Fibroblast of skin of right quadriceps (primary cell): ENCODE data around the gene SDHA.
"Not testable (repeated sequence)": the region's sequence is repeated elsewhere in the genome, so short reads cannot be mapped to it uniquely, and the experiment has no call there.

Source experiments
- DNase-seq: peaks from one replicate; pipeline ENCODE4 v3.0.0-alpha.2; 2013

SDHA gene

DNA sequence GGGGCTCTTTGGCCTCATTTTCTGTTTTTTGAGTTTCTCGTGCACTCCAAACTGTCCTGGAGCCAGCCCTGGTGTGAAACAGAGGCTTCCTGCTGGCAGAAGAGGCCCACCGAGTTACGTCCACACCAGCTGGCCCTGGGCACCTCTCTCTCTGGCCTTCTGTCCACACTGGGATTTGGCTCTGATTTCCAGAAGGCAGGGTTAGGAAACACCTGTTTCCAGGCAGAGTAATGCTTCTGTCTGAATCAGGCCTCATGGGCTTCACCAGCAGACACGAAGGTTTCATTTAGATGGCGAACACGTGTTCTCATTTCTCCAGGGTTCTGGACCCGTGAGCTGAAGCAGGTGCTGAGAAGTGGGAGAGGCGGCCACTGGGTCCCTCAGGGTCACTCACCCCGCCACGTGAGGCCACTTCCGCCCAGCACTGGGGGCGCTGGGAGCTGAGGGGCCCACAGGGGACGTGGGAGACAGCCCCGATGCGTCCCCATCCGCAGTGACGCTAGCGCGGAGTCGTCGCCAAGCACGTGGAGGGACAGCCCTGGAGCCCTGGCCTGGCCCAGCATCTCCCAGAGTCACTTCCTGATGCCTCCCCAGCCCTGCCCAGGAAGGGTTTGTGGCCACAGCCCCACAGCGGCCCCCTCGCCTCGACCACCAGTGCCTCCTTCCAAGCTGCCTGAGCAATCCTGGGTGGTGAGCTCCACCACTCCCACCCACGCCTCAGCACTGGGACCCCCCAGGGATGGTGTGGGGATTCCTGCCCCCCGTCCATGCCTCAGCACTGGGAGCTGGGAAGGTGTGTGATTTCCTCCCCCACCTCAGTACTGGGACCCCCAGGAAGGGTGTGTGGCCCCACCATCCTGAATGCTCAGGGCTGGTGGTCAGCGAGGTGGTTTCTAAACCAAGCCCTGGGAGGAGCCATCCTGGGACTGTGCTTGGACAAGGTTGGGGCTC, 31.8 kb upstream of the SDHA start:
- DNase-seq: no peak

DNA sequence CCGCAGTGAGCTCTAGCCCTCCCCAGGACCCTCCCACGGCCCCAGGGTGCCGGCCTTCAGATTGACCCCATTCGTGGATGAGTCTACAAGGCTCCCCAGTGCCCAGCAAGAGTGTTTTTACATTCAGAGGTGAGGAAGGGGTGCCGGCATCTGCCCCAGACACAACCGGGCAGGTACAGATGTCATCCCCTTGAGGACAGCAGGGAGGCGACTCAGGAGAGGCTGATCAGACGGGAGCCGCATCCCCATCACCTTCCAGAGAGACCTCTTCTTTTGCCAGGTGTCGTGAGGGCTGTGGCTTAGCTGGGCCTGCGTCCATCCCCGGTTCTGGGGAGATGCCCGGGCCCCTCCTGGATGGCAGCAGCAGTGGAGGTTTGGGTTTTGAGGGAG, 31.1 kb upstream of the SDHA start:
- no peak for DNase-seq

DNA sequence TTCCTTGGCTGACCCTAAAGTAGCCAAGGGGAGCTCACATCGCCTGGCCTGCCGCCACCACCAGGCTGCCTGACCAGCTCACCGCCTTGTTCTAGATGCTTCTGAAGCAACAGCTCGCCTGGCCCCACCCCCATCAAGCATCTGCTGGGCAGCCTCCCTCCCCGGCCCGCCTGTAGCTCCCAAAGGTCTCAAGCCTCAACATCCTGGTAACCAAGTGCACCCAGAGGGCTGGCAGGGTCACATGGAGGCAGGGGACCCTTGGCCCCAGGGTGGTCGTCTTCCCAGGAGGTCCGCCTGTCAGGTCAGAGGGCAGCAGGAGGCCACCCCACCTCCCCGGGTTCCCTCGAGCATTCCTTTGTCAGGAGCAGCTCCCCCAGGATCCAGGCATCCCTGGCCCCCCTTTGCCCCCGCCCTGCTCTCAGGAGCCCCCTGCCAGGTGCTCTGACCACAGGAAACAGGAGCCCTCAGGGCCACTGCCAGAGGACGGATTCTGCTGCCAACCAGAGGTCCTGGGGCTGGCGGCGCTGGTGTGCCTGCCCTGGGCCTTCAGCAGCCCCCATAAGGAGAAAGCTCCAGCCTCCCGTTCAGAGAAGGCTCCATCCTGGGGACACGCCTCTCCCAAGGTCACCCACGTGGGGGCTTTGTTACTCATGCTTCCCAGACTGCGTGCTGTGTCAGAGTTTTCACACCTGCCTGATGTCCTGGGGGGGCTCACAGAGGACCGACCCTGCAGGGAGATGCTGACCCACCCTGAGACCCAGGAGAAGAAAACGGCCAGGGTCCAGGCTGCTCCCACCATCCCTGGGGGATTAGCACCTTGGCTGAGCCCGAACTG, 30.3 kb upstream of the SDHA start:
- no peak for DNase-seq

DNA sequence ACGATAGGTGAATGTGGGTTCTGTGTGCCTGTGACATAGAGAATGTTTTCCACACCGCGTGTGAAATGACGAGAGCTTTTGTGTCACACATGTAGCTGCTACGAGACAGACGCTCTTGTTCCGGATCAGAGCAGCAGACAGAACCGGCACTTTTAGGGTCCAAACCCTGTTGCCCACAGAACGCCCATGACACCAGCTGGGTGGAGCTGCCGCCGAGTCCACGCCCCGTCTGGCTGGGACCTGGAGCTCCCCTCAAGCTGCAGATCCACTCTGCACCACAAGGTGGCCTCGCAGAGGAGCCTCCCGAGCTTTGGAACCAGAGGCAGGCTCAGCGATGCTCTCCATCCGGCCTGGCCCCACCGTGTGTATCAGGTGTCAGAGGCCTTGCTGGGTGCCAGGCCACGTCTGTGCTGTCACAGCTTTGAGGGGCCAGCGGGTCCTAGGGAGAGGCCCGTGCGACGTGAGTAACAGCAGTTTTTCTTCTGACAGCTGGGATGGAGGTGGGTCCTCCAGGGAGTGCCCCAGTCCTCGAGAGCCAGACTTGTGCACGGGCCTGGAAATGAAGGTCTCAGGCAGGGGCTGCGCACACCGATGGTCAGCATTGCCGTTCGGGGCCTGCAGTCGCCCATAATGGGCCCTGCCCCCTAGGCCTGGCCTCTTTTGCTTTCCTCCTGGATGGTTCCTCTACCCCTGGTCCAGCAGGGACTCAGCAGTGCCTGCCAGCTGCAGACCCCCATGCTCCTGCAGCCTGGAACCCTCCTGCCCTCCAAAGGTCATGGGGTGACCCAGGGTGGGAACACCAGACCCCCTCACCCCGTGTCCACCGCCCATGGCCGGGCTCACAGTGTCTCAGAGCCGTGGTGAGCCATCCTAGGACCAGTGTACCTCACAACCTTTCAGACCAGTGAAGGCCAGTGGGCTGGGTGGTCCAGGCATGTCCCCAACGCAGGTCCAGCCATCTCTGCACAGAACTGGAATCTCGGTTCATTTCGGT, 29.3 kb upstream of the SDHA start:
- DNase-seq: peak; percentile 79

DNA sequence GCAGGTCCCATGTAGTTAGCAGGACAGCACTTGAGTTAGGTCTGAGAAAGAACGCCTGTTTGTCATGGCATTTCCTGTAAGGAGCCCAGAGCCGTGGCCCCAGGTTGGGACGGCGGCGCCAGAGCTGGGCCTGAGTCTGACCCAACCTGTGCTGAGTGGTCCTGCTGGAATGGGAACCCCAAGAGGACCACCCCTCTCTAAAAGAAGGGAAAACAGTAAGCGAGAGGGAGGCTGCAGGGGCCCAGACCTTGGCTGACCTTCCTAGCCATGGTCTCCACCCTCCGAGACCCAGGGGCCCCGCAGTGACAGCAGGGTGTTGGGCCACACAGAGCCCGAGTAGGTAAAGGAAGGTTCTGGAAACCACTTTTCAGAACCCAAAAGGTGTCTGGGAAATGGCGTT, 28.6 kb upstream of the SDHA start:
- DNase-seq: no peak

DNA sequence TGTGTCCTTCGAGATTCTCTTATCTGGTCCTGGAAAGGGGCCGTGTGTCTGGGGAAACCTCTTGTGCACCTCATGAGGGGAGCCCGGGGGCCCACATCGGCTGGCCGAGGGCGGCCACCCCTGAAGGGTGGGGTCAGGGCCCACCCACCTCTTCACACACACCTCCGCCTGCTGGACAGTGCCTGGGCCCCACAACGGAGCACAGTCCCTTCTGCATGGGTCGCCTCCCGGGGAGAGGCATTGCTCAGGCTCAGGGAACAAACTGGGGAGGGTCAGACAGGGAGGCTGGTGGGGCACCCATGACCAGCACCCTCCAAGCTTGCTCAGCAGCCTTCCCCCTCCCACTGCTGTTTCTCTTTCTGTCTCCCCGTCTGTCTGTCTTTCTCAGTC, 28.1 kb upstream of the SDHA start:
- DNase-seq: no peak

DNA sequence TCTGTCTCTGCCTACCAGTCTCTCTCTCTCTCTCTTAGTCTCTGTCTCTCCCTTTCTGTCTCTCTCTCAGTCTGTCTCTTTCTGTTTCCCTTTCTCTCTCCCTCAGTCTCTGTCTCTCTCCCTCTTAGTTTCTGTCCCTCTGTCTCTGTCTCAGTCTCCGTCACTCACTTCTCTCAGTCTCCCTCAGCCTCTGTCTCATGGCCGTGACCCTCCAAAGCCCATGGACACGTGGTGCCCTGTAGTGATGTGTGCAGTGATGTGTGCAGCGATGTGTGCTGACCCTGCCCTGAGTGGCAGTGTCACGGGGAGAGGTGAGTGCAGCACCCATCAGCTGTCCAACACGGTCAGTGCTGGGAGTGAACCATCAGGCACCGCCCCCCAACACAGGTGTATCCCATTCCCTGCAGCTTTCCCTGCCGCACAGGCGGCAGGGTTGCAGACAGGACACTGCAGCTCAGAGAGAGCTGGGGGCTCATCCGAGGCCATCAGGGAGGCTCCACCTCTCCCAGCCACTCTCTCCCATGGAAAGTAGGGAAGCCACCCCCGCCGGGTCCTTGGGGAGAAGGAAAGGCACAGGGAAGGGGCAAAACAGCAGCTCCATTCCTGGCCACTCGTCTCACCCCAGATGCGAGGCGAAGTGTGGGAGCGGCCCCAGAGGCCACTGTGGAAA, 27.6 kb upstream of the SDHA start:
- DNase-seq: no peak

DNA sequence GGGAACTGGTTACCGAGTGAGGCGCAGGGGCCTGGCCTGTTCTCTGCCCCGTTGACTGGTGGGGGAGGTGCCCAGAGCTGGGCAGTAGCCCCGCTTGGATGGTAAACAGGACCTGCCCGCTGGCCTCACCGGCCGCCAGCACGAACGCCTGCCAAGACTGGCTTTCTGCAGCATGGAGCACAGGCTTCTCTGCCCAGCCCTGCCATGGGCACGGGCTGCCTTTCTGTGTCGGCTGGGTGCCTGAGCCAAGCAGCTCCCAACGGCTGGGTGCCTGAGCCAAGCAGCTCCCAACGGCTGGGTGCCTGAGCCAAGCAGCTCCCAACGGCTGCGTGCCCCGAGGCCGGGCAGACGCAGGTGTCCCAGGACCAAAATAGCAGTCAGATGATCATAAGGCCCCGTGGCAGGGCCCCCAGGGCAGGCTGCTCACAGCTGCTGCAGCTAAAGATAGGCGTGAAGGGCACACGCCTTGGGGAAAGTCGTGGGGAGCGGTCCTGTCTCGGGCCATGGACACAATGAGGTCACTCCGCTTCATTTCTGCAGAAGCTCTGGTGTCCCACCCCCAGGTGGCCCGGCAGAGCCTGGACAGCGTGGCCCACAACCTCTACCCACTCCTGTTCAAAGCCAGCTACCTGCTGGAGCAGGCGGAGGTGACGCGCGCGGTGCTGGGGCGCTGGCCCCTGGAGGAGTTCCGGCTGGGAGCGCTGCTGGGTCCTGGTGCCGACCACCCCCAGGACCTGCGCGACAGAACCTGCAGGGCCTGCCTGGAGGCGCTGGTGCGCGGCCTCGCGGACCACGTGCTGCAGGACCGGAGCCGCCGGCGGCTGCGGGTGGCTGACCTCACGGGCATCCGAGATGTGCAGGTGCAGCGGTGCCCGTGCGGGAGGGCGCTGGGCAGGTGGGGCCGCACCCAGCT, 26.8 kb upstream of the SDHA start, which contains the start of gene LRRC14B:
Gene LRRC14B (plus strand): TSS at position 460 of the 913 bp plus-strand sequence. CDS start 44 bp downstream, at position 504.
- DNase-seq: no peak

DNA sequence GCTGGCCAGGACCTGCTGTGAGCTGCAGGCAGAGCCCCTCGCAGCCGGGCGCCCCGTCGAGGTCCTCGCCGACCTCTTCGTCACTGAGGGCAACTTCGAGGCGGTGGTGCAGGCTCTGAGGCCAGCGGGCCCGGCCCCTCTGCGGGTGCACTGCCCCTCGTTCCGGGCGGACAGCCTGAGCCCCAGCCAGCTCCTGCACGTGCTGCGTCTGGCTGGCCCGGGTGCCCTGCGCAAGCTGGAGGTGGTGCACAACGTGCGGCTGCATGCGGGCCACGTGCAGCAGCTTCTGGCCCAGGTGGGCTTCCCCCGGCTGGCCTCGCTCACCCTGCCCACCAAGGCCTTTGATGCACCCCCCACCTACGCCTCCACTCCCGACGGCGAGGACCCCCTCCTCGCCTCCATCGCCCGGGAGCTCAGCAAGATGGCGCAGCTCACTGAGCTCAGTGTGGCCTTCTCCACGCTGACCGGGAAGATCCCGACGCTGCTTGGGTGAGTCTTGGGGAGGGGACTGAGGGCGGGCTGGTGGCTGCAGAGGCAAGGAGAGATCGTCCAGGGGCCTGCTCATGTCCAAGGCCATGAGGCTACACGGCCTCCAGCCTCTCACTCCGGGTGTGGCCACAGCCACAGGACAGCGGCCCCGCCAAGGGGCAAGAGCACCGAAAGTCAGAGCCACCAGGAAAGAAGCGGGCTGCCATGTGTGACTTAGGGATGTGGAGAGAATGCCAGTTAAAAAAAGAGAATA, 26.0 kb upstream of the SDHA start:
- no peak for DNase-seq

DNA sequence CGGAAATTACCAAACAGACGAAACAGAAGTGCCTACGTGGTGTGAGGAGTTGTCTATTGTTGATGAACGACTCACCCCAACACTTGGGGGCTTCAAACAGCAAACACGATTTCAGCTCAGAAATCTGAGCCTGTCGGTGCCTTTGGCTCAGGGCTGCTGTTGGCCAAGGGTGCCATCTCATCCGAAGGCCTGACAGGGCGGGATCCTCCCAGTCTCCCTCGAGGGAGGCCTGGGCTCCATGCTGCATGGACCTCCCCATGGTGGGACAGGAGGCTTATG, 25.5 kb upstream of the SDHA start:
- DNase-seq: no peak

DNA sequence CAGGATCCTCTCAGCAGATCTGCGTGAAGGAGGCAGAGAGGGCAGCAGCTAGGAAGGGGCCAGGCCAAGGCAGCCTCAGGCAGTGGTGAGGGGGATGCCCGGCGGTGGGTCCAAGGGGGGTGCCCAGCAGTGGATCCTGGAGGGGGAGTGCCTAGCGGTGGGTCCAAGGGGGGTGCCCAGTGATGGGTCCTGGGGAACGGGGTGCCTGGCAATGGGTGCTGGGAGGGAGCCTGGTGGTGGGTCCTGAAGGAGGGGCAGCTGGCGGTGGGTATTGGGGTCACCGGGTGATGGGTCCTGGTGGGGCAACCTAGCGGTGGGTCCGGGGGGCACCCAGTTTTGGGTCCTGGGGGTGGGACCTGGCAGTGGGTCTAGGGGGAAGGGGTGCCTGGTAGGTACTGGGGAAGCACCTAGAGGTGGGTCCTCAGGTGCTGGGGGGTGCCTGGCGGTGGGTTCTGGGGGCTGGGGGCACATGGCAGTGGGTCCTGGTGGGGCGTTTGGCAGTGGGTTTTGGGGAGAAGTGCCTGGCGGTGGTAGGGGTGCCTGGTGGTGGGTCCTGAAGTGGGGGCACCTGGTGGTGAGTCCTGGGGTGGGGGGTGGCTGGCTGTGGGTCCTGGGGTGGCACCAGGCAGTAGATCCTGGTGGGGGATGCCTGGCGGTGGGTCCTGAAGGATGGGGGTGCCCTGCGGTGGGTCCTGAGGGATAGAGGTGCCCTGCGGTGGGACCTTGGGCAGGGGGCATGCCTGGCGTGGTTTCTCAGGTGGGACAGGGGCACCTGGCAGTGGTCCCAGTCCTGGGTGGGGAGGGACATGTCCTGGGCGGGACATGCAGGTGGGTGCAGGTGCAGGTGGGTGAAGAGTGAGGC, 24.9 kb upstream of the SDHA start:
- no peak for DNase-seq

DNA sequence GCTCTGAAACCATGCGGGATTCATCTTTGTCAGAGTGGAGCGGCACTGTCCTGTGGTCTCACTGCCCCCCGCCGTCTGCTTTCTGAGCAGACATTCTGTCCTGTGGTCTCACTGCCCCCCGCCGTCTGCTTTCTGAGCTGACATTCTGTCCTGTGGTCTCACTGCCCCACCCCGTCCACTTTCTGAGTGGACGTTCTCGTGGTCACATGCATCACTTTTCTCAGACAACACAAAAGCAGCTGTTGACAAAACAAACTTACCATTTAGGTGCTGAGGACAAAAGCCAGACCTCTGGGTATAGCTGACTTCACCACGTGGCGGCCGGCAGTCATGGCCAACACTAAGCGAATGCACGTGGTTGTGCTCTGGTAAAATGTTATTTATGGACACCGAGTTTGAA, 24.0 kb upstream of the SDHA start:
- no peak for DNase-seq

DNA sequence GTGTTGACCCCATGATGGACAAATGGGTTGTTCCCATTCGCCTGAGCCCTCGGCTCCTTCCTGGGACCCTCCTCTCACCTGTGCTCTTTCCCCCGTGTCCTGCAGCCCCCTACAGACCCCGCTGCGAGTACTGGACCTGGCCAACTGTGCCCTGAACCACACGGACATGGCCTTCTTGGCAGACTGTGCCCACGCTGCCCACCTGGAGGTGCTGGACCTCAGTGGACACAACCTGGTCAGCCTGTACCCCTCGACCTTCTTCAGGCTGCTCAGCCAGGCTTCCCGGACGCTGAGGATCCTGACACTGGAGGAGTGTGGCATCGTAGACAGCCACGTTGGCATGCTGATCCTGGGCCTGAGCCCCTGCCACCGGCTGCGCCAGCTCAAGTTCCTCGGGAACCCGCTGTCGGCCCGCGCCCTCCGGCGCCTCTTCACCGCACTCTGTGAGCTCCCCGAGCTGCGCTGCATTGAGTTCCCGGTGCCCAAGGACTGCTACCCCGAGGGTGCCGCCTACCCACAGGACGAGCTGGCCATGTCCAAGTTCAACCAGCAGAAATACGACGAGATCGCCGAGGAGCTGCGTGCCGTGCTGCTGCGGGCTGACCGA, 23.4 kb upstream of the SDHA start:
- DNase-seq: no peak

DNA sequence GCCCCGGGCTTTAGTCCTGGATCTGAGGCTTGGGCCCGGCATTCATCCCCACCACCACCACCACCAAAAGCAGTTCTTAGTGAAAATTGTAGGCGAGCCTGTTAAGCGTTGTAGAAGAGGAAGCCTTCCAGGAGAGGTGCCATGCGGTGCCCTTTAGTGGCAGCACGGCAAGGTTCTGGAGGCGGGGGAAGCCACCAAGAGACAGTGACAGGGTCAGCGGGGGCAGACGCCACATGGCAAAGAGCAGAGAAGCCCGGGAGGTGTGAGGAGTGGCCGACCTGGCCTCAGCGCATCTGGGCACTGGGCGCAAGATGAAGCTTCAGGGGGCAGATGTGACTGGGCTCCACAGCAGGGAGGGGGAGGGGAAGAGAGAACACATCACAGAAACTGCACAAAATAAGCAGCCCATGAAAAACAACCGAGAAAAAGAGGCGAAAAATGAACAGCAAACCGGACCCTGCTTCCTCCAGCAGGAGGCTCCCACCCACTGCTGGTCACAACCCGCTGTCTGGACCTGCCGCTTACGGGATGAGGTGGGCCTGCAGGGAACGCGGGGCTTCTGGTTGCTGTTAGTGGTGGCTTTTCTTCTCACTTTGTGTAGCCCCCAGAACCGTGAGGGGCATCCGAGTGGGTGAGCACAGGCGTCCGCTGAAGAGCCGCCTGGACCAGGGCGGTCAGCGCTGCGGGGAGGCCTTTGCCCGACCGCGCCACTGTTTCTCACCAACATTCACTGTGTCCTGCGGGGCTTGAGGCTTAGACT, 22.5 kb upstream of the SDHA start:
- DNase-seq: no peak

DNA sequence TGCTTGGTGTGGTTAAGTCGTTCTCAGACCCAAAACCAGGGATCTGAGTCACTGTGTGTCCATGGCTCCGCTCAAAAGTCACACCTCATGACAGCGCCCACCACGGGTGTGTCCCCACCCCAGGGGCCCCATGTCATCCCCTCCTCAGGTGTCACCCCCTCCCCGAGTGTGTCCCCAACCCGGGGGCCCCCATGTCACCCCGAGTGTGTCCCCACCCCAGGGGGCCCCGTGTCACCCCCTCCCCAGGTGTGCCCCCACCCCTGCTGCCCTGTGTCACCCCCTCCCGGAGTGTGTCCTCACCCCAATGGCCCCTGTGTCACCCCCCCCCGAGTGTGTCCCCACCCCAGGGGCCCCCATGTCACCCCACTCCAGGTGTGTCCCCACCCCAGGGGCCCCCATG, 21.8 kb upstream of the SDHA start:
- DNase-seq: no peak

DNA sequence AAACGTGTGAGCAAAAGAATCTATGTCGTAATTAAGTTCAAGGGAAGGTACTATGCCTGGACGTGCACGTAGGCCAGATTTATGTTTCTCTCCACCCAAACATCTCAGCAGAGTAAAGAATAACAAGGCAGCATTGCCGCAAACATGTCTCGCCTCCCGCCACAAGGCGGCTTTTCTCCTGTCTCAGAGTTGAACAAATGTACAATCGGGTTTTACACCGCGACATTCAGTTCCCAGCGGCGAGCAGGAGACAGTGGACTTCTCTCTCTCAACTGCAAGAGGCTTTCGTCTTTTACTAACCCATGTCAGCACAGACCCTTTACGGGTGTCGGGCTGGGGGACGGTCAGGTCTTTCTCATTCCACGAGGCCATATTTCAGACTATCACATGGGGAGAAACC, 21.1 kb upstream of the SDHA start:
- not testable (repeated sequence) for DNase-seq

DNA sequence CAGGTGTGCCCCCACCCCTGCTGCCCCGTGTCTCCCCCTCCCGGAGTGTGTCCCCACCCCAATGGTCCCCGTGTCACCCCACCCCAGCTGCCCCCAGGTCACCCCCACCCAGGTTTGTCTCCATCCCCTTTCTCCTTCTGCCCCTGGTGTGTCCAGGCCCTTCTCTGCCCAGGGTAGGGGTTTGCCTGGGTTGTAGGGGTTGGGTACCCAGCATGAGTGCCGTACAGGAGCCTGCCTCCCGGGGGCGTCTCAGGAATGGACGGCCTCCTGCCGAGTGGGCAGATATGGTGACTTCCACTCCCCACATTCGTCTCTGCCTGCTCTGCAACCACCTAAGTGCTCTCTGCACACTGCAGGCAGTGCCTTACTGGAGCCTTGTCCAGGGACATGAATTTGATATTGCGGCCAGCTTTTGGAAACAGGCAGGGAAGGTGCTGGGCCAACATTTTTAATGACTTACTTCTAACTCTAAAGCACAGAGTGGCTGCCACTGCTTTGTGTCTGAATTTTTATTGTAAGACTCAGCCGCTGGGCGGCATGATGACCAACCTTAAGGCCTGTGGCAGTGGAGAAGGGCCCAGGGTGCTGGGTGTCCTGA, 20.1 kb upstream of the SDHA start:
- no peak for DNase-seq
